ENCODE measurements around the gene NRSN1.

DNA sequence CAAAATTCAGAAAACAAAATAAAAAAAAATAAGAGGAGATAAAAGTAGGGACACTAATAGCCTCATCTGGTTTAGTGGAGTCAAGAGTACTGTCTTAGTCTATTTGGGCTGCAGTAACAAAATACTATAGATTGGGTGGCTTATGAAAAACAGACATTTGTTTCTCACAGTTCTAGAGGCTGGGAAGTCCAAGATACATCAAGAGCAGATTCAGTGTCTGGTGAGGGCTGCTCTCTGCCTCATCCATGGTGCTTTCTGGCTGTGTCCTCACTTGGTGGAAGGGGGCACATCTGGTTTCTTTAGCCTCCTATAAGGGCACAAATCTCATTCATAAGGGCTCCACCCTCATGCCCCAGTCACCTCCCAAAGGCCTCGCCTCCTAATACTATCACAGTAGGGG lies 26.0 kb downstream of the NRSN1 start:
- TF ChIP-seq, protein P1, sequence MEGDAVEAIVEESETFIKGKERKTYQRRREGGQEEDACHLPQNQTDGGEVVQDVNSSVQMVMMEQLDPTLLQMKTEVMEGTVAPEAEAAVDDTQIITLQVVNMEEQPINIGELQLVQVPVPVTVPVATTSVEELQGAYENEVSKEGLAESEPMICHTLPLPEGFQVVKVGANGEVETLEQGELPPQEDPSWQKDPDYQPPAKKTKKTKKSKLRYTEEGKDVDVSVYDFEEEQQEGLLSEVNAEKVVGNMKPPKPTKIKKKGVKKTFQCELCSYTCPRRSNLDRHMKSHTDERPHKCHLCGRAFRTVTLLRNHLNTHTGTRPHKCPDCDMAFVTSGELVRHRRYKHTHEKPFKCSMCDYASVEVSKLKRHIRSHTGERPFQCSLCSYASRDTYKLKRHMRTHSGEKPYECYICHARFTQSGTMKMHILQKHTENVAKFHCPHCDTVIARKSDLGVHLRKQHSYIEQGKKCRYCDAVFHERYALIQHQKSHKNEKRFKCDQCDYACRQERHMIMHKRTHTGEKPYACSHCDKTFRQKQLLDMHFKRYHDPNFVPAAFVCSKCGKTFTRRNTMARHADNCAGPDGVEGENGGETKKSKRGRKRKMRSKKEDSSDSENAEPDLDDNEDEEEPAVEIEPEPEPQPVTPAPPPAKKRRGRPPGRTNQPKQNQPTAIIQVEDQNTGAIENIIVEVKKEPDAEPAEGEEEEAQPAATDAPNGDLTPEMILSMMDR (IDR thresholded peaks at IDR 0.05; ENCODE audit: insufficient read depth, low read length), result no peak
- TF ChIP-seq POLR2AphosphoS5 (IDR thresholded peaks at IDR 0.05; ENCODE audit: low read depth) (no peak), GABPA (IDR thresholded peaks at IDR 0.05; ENCODE audit: low read depth) (no peak)
- TF ChIP-seq, protein P2, sequence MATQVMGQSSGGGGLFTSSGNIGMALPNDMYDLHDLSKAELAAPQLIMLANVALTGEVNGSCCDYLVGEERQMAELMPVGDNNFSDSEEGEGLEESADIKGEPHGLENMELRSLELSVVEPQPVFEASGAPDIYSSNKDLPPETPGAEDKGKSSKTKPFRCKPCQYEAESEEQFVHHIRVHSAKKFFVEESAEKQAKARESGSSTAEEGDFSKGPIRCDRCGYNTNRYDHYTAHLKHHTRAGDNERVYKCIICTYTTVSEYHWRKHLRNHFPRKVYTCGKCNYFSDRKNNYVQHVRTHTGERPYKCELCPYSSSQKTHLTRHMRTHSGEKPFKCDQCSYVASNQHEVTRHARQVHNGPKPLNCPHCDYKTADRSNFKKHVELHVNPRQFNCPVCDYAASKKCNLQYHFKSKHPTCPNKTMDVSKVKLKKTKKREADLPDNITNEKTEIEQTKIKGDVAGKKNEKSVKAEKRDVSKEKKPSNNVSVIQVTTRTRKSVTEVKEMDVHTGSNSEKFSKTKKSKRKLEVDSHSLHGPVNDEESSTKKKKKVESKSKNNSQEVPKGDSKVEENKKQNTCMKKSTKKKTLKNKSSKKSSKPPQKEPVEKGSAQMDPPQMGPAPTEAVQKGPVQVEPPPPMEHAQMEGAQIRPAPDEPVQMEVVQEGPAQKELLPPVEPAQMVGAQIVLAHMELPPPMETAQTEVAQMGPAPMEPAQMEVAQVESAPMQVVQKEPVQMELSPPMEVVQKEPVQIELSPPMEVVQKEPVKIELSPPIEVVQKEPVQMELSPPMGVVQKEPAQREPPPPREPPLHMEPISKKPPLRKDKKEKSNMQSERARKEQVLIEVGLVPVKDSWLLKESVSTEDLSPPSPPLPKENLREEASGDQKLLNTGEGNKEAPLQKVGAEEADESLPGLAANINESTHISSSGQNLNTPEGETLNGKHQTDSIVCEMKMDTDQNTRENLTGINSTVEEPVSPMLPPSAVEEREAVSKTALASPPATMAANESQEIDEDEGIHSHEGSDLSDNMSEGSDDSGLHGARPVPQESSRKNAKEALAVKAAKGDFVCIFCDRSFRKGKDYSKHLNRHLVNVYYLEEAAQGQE (IDR thresholded peaks at IDR 0.05; ENCODE audit: insufficient replicate concordance, low read depth), result no peak
